OCI-LY1 (cell line): ENCODE data around the gene SWAP70.

Experiments used
- CTCF ChIP-seq: fragments of 200-600 bp; sonication (generic), shearing (Covaris generic); IDR thresholded peaks from 2 replicates; pipeline ENCODE4 v1.5.1; 2017; ENCODE audit warnings: mild to moderate bottlenecking, antibody characterized with exemption, low read length, moderate library complexity, mixed read lengths
- EZH2 ChIP-seq: fragments of 200-600 bp; sonication (generic), shearing (Covaris generic); IDR thresholded peaks from 2 replicates; pipeline ENCODE4 v1.8.0; 2017; ENCODE audit warnings: borderline replicate concordance, mixed run types, mild to moderate bottlenecking, antibody characterized with exemption, low read length, moderate library complexity, mixed read lengths

- no peak for TF ChIP-seq CTCF
- no peak for TF ChIP-seq EZH2
Observed at GRCh38 chr11:9678576-9678975, 14.7 kb downstream of the SWAP70 start.
